A673 (cell line): ENCODE data around the gene PILRB. TPM values are rescaled to one million over a fixed set of nuclear protein-coding genes. Genes with fewer than 3 reads are reported as not detected.

Source experiments
- BruUV-seq: library from RNA; stranded (reverse); fragments of 400-500 nt; replicated peaks from 2 replicates; lab custom pipeline; 2021; lab: Mats Ljungman, UMichigan
- CTCF ChIA-PET: fragments of 300-600 bp; sonication (Branson Sonifier 250); formaldehyde crosslinking; loops from one replicate; lab custom pipeline; 2022; ENCODE audit warnings: antibody characterized with exemption; lab: Charles Lee
- POLR2A ChIA-PET: fragments of 300-600 bp; sonication (Branson Sonifier 250); formaldehyde crosslinking; loops from one replicate; lab custom pipeline; 2022; ENCODE audit warnings: antibody characterized with exemption; ENCODE audit not compliant: low non-redundant PET; lab: Charles Lee
- DNase-seq: peaks from one replicate; pipeline ENCODE4 v3.0.0-alpha.2; 2015; ENCODE audit warnings: low spot score
- H3K27ac ChIP-seq: fragments of 200-600 bp; sonication (generic); 2 replicates; pipeline ENCODE4 v1.5.1; 2016; ENCODE audit warnings: mixed run types, low read depth, mild to moderate bottlenecking, mixed read lengths, antibody characterized with exemption, low read length; ENCODE audit not compliant: poor library complexity, severe bottlenecking
- H3K27me3 ChIP-seq: fragments of 200-600 bp; sonication (generic); replicated peaks from 2 replicates; pipeline ENCODE4 v1.6.1; 2017; ENCODE audit warnings: mixed run types, low read depth, mild to moderate bottlenecking, mixed read lengths, antibody characterized with exemption, low read length; ENCODE audit not compliant: insufficient read depth, poor library complexity
- H3K36me3 ChIP-seq: fragments of 200-600 bp; sonication (generic); 2 replicates; pipeline ENCODE4 v1.6.1; 2016; ENCODE audit warnings: mixed run types, mild to moderate bottlenecking, mixed read lengths, antibody characterized with exemption, low read length; ENCODE audit not compliant: insufficient read depth, poor library complexity, severe bottlenecking
- H3K4me1 ChIP-seq: fragments of 200-600 bp; sonication (generic); 2 replicates; pipeline ENCODE4 v1.6.1; 2017; ENCODE audit warnings: mixed run types, mild to moderate bottlenecking, mixed read lengths, antibody characterized with exemption, low read length; ENCODE audit not compliant: insufficient read depth, poor library complexity, severe bottlenecking
- H3K4me3 ChIP-seq: fragments of 200-600 bp; sonication (generic); 2 replicates; pipeline ENCODE4 v1.5.1; 2016; ENCODE audit warnings: low read depth, mixed run types, mild to moderate bottlenecking, mixed read lengths, low read length; ENCODE audit not compliant: poor library complexity, severe bottlenecking
- H3K9me3 ChIP-seq: fragments of 200-600 bp; sonication (generic); 2 replicates; pipeline ENCODE4 v1.6.1; 2016; ENCODE audit warnings: mixed run types, low read depth, mild to moderate bottlenecking, mixed read lengths, antibody characterized with exemption, low read length; ENCODE audit not compliant: poor library complexity, severe bottlenecking
- EZH2 ChIP-seq: fragments of 200-600 bp; sonication (generic); IDR thresholded peaks from 2 replicates; pipeline ENCODE4 v1.6.1; 2017; ENCODE audit warnings: borderline replicate concordance, low read depth, mild to moderate bottlenecking, mixed read lengths, antibody characterized with exemption, low read length; ENCODE audit not compliant: poor library complexity, severe bottlenecking
- intact Hi-C: fragments of 100-400 bp; cut with micrococcal nuclease; formaldehyde crosslinking; loops from one replicate; pipeline ENCODE4 v1.10.0; 2022; ENCODE audit not compliant: unreplicated experiment
- total RNA-seq: library from RNA; stranded (reverse); gene quantifications from 2 replicates; pipeline ENCODE4 v1.2.3, GENCODE V29; 2021
- TF ChIP-seq, protein P1 (sequence below): fragments of 300-800, 200-600 bp; sonication (generic); conservative IDR thresholded peaks from 2 replicates; pipeline ENCODE4 v1.5.1; 2017; ENCODE audit warnings: low read depth, mild to moderate bottlenecking, antibody characterized with exemption, low read length, moderate library complexity, mixed read lengths

The PILRB gene
- total RNA-seq, 1 experiment from 2014 or later = 26.5 TPM

DNA sequence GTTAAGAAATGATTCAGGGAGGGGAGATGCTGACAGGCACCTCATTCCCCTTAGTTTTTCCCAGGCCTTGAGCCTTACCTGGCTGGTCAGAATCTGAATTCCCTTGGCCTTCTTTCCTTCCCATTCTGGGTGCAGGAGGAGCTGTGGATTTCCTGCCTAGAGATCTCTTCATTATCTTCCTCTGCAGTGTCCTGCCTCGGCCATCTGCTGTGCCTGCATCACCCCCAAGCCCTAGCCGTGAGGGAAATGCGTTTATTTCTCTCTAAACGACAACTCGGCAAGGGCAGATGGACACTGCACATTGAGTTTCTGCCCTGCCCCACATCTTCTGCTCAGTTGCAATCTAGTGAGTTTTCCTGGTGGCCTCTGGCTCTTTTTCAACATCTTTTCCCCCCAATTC, 43.9 kb downstream of the PILRB start:
- TF ChIP-seq EZH2 = no peak
- TF ChIP-seq, protein P1, sequence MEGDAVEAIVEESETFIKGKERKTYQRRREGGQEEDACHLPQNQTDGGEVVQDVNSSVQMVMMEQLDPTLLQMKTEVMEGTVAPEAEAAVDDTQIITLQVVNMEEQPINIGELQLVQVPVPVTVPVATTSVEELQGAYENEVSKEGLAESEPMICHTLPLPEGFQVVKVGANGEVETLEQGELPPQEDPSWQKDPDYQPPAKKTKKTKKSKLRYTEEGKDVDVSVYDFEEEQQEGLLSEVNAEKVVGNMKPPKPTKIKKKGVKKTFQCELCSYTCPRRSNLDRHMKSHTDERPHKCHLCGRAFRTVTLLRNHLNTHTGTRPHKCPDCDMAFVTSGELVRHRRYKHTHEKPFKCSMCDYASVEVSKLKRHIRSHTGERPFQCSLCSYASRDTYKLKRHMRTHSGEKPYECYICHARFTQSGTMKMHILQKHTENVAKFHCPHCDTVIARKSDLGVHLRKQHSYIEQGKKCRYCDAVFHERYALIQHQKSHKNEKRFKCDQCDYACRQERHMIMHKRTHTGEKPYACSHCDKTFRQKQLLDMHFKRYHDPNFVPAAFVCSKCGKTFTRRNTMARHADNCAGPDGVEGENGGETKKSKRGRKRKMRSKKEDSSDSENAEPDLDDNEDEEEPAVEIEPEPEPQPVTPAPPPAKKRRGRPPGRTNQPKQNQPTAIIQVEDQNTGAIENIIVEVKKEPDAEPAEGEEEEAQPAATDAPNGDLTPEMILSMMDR = no peak
- ChIA-PET POLR2A (no interaction called here), CTCF (no interaction called here)
- no peaks in the 10 kb centered on the region for H3K9me3 ChIP-seq
- H3K4me3 ChIP-seq = no peak overlapping the region
- H3K27me3 ChIP-seq = no peaks in the 10 kb centered on the region
- no TSS peak for BruUV-seq
- H3K4me1 ChIP-seq = no peaks in the 10 kb centered on the region
- DNase-seq = no peak
- no peaks in the 10 kb centered on the region for H3K36me3 ChIP-seq
- intact Hi-C loops = no loop called here
- no peak overlapping the region for H3K27ac ChIP-seq

DNA sequence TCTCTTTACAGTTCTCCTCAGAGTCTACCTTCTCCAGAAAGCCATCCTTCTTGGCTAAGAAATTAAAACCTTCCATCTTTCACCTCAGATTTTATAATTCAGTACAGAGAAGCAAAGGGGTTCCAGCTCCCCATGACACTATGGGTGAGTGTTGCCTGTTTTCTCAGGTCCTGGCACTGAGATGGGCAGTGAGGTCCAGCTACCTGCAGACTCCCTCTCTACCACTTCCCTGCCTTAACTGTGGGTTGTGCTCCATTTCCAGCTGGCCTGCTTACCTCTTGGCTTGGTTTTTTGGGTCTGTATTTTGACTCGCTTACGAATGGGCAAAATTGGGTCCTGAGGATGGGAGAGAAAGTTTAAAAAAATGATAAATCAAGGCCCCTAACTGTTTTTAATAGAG, 44.3 kb downstream of the PILRB start:
- Histone ChIP-seq H3K4me1 (no peaks in the 10 kb centered on the region), H3K9me3 (no peaks in the 10 kb centered on the region), H3K27ac (no peak overlapping the region), H3K36me3 (no peaks in the 10 kb centered on the region), H3K4me3 (no peak overlapping the region), H3K27me3 (no peaks in the 10 kb centered on the region)
- ChIA-PET POLR2A (interaction anchor here (1.0 kb wide), 1 partner anchor 34 kb away, joined by 4 read pairs; the partner anchor contains the start of gene PPP1R35), CTCF (no interaction called here)
- BruUV-seq = no TSS peak
- TF ChIP-seq EZH2 = no peak
- no peak for DNase-seq
- intact Hi-C loops = no loop called here

DNA sequence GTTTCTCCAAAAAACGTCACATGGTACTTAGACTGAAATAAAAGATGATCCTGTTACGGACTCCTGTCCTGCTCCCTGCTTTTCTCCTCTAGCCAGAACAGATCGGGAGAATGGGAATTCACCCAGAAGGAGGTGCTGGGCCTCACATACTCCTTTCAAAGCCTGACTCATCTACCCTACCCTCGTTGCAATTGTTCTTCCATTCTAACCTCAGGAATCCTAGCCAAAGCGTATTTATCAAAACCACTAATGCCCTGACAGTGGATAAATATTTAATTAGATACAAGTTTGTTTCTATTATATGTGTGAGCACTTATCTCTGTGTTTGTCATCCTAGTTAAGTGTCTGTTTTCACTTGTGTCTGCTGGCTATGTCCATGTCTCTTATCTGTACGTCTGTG, 48.9 kb downstream of the PILRB start:
- Histone ChIP-seq H3K36me3 (no peaks in the 10 kb centered on the region), H3K27me3 (peaks cover 9% of the 10 kb centered on the region), H3K4me3 (no peak overlapping the region), H3K27ac (no peak overlapping the region), H3K4me1 (no peaks in the 10 kb centered on the region), H3K9me3 (no peaks in the 10 kb centered on the region)
- no peak for DNase-seq
- ChIA-PET CTCF (no interaction called here), POLR2A (no interaction called here)
- no TSS peak for BruUV-seq
- intact Hi-C loops = loop anchor here (5.0 kb wide), 1 partner anchor 274 kb away; no protein-coding TSS in a partner anchor
- no peak for TF ChIP-seq EZH2
- TF ChIP-seq, protein P1 = no peak
